CD4-positive, alpha-beta T cell (primary cell): ENCODE measurements around the gene OTUD5. TPM values are rescaled to one million over a fixed set of nuclear protein-coding genes. Genes with fewer than 3 reads are reported as not detected.

Source experiments
- ATAC-seq: fragments of 200-7000 bp; cut with Tn5 transposase; one replicate; pipeline ENCODE4 v1.10.0; 2022; ENCODE audit warnings: mild to moderate bottlenecking; ENCODE audit not compliant: poor library complexity
- CTCF ChIA-PET: fragments of 350-600 bp; sonication (Branson Sonifier 250); formaldehyde crosslinking; loops from one replicate; lab custom pipeline; 2021; ENCODE audit warnings: antibody characterized with exemption, inconsistent platforms; lab: Charles Lee
- POLR2A ChIA-PET: fragments of 350-600 bp; sonication (Branson Sonifier 250); formaldehyde crosslinking; loops from one replicate; lab custom pipeline; 2021; ENCODE audit warnings: antibody characterized with exemption, inconsistent platforms; lab: Charles Lee
- DNase-seq, 14 experiments: peaks; one replicate each; pipeline ENCODE4 v3.0.0-alpha.2; 2013 to 2020; ENCODE audit warnings: mixed read lengths in 2 of 14
- H3K27ac ChIP-seq, 2 donors: one replicate each; pipeline versions ENCODE4 v1.5.1 to v1.7.0; 2013; ENCODE audit warnings: low read length in 2 of 2, low read depth in 1 of 2, mild to moderate bottlenecking in 1 of 2
- H3K27me3 ChIP-seq, 2 experiments: 1 replicate in 1 of 2; 2 replicates in 1 of 2; pipeline versions ENCODE4 v1.6.1 to v1.7.0; 2013; ENCODE audit warnings: low read length in 2 of 2, control low read depth in 1 of 2, mild to moderate bottlenecking in 1 of 2, moderate library complexity in 1 of 2; ENCODE audit not compliant: insufficient read depth in 2 of 2, control insufficient read depth in 1 of 2
- H3K36me3 ChIP-seq: one replicate; pipeline ENCODE4 v1.6.1; 2013; ENCODE audit warnings: low read length, control low read depth; ENCODE audit not compliant: insufficient read depth
- H3K4me1 ChIP-seq: one replicate; pipeline ENCODE4 v1.6.1; 2013; ENCODE audit warnings: low read length, control low read depth; ENCODE audit not compliant: insufficient read depth
- H3K4me3 ChIP-seq: one replicate; pipeline ENCODE4 v1.5.1; 2013; ENCODE audit warnings: mild to moderate bottlenecking, low read length, moderate library complexity
- H3K9me3 ChIP-seq, 2 experiments: 1 replicate in 1 of 2; 2 replicates in 1 of 2; pipeline versions ENCODE4 v1.6.1 to v1.7.0; 2013; ENCODE audit warnings: low read length in 2 of 2, mild to moderate bottlenecking in 2 of 2, control low read depth in 1 of 2, moderate library complexity in 1 of 2; ENCODE audit not compliant: control insufficient read depth in 1 of 2, insufficient read depth in 1 of 2
- H3K27ac Mint-ChIP-seq: one replicate; pipeline ENCODE4 v1.8.0; 2020; ENCODE audit warnings: mixed read lengths
- H3K27me3 Mint-ChIP-seq: one replicate; pipeline ENCODE4 v1.8.0; 2021; ENCODE audit warnings: mixed read lengths
- H3K36me3 Mint-ChIP-seq: one replicate; pipeline ENCODE4 v1.8.0; 2021; ENCODE audit warnings: low read depth, mixed read lengths
- H3K4me1 Mint-ChIP-seq: one replicate; pipeline ENCODE4 v1.8.0; 2021; ENCODE audit warnings: low read depth, mixed read lengths
- H3K4me3 Mint-ChIP-seq: one replicate; pipeline ENCODE4 v1.8.0; 2020; ENCODE audit warnings: mild to moderate bottlenecking, mixed read lengths
- H3K9me3 Mint-ChIP-seq: one replicate; pipeline ENCODE4 v1.8.0; 2020; ENCODE audit warnings: mixed read lengths
- CTCF ChIP-seq: fragments of 200-600 bp; IDR thresholded peaks from one replicate; pipeline ENCODE4 v1.8.0; 2022; ENCODE audit warnings: antibody characterized with exemption, mild to moderate bottlenecking
- intact Hi-C, 2 experiments: fragments of 100-400 bp; cut with DNase I in 1 of 2; cut with micrococcal nuclease in 1 of 2; formaldehyde crosslinking; loops; one replicate each; pipeline versions ENCODE4 v1.15.1 to v1.9.0; 2023 to 2025; cut with DNase I, micrococcal nuclease
- total RNA-seq, 174 experiments: library from RNA in 2 of 174; stranded (reverse) in 2 of 174; gene quantifications; one replicate each; pipeline ENCODE4 v1.2.3 and lab custom pipeline; 2021 to 2026

The OTUD5 gene
- total RNA-seq, 2 experiments from 2014 or later: 81.3 to 92.1 TPM

- peaks cover 19% of the 10 kb centered on the region for H3K36me3 Mint-ChIP-seq
- H3K27me3 Mint-ChIP-seq: no peaks in the 10 kb centered on the region
- POLR2A ChIA-PET: interaction anchor here (0.6 to 3.3 kb wide), 4 partner anchors 13 to 432 kb away, joined by 3 to 18 read pairs (median 8); partner anchors contain the start of genes GRIPAP1, OTUD5 and TFE3
- H3K9me3 Mint-ChIP-seq: no peaks in the 10 kb centered on the region
- Histone ChIP-seq H3K4me1 (peaks cover 16% of the 10 kb centered on the region), H3K36me3 (peaks cover 11% of the 10 kb centered on the region), H3K9me3 (no peaks in the 10 kb centered on the region), H3K27me3 (no peaks in the 10 kb centered on the region), H3K4me3 (peak within 1 kb of the TSS; percentile 31), H3K27ac (no peak within 1 kb of the TSS)
- no peak within 1 kb of the TSS for H3K27ac Mint-ChIP-seq
- ATAC-seq (peak; percentile 37), DNase-seq (peak in 4 of 14 experiments; percentile 2 to 28 (median 15))
- intact Hi-C loops: no loop called here
- H3K4me3 Mint-ChIP-seq: peak within 1 kb of the TSS; percentile 42
- CTCF ChIA-PET: interaction anchor here (0.6 to 1.8 kb wide), 3 partner anchors 13 to 31 kb away, joined by 3 to 6 read pairs (median 3); no protein-coding TSS in a partner anchor
- H3K4me1 Mint-ChIP-seq: peaks cover 17% of the 10 kb centered on the region
- TF ChIP-seq CTCF: no peak
These were observed 14.1 kb upstream of the OTUD5 start, which contains the start of gene KCND1 for GRCh38 chrX:48971249-48972219. TSS of gene KCND1 (minus strand) at chrX:48971844. CDS start at chrX:48970271, 1,573 bp downstream.

GRCh38 chrX:48969471-48969870, 12.1 kb upstream of the OTUD5 start:
- H3K4me3 Mint-ChIP-seq: no peak overlapping the region
- peaks cover 5% of the 10 kb centered on the region for H3K36me3 Mint-ChIP-seq
- H3K27me3 Mint-ChIP-seq: no peaks in the 10 kb centered on the region
- no peak for DNase-seq
- H3K9me3 Mint-ChIP-seq: no peaks in the 10 kb centered on the region
- no peak for ATAC-seq
- TF ChIP-seq CTCF: no peak
- ChIA-PET POLR2A (interaction anchor here (1.0 kb wide), 1 partner anchor 33 kb away, joined by 5 read pairs; the partner anchor contains the start of gene GRIPAP1), CTCF (no interaction called here)
- no peak overlapping the region for H3K4me3 ChIP-seq
- no peak overlapping the region for H3K27ac ChIP-seq
- no peaks in the 10 kb centered on the region for H3K27me3 ChIP-seq
- peaks cover 16% of the 10 kb centered on the region for H3K4me1 ChIP-seq
- H3K27ac Mint-ChIP-seq: no peak overlapping the region
- intact Hi-C loops: no loop called here
- no peaks in the 10 kb centered on the region for H3K36me3 ChIP-seq
- peaks cover 17% of the 10 kb centered on the region for H3K4me1 Mint-ChIP-seq
- H3K9me3 ChIP-seq: no peaks in the 10 kb centered on the region

GRCh38 chrX:48968377-48968776, 11.0 kb upstream of the OTUD5 start:
- H3K36me3 Mint-ChIP-seq: no peaks in the 10 kb centered on the region
- no peak for TF ChIP-seq CTCF
- ChIA-PET CTCF (no interaction called here), POLR2A (interaction anchor here (0.6 kb wide), 1 partner anchor 58 kb away, joined by 3 read pairs; no protein-coding TSS in a partner anchor)
- no peak overlapping the region for H3K27ac Mint-ChIP-seq
- intact Hi-C loops: no loop called here
- ATAC-seq (no peak), DNase-seq (no peak)
- no peaks in the 10 kb centered on the region for H3K27me3 Mint-ChIP-seq
- no peaks in the 10 kb centered on the region for H3K36me3 ChIP-seq
- no peaks in the 10 kb centered on the region for H3K9me3 ChIP-seq
- no peak overlapping the region for H3K4me3 ChIP-seq
- H3K27me3 ChIP-seq: no peaks in the 10 kb centered on the region
- no peak overlapping the region for H3K4me3 Mint-ChIP-seq
- peaks cover 16% of the 10 kb centered on the region for H3K4me1 Mint-ChIP-seq
- no peaks in the 10 kb centered on the region for H3K9me3 Mint-ChIP-seq
- peaks cover 16% of the 10 kb centered on the region for H3K4me1 ChIP-seq
- no peak overlapping the region for H3K27ac ChIP-seq
